DMS114 treated with DMSO at 0.1 percent for 48 hours (cell line): ENCODE results near the gene C6orf89.

Experiments used
- DNase-seq: peaks from one replicate; lab custom pipeline; 2025; ENCODE audit not compliant: unreplicated experiment; lab: John Stamatoyannopoulos, UW

Gene C6orf89, protein sequence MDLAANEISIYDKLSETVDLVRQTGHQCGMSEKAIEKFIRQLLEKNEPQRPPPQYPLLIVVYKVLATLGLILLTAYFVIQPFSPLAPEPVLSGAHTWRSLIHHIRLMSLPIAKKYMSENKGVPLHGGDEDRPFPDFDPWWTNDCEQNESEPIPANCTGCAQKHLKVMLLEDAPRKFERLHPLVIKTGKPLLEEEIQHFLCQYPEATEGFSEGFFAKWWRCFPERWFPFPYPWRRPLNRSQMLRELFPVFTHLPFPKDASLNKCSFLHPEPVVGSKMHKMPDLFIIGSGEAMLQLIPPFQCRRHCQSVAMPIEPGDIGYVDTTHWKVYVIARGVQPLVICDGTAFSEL

DNA sequence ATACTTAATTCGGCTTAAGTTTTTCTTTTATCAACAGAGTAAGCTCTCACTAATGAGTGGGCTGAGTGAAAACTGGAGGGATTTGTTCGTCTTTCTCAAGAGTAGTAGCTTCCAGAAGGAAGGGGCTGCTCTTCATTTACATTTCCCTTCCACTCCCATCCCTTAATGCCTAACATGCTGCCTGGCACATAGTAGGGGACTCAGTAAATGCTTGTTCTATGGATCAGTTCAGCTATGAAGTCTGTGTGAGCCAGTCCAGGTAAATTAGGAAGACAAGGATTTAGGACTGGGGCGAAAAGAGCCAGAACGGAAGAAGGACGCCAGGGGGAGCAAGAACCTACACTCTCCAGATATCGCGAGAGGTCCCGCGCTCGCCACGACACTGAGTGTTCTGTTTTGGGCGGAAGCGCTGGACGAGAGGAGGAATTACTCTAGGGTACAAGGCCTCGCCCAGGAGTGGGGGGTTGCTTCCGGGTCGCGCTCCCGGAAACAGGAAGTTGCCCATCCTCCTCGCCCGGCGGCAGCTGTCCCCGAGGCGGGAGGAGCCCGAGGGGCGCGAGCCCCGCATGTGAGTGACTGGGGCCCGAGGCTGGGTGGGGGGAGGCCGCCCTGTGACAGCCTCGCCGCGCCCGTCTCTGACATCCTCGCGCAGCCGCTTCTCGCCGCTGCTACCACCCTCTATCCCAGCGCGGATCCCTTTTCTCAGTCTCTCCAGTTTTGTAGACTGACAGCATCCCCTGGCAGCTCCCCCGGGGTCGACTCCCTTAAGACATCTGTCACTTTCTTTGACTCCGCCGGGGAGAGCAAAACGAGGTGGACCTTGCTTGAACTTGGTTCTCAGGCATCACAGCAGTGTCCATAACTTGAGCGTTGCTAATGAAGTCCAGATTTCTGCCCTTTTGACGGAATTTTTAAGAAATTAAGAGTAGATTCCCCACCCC lies at the start of gene C6orf89:
Gene C6orf89, plus strand, starts transcription at position 492 of the 941 bp plus-strand sequence. CDS start 13,493 bp downstream, outside the sequence.
- DNase-seq: peak; percentile 95

DNA sequence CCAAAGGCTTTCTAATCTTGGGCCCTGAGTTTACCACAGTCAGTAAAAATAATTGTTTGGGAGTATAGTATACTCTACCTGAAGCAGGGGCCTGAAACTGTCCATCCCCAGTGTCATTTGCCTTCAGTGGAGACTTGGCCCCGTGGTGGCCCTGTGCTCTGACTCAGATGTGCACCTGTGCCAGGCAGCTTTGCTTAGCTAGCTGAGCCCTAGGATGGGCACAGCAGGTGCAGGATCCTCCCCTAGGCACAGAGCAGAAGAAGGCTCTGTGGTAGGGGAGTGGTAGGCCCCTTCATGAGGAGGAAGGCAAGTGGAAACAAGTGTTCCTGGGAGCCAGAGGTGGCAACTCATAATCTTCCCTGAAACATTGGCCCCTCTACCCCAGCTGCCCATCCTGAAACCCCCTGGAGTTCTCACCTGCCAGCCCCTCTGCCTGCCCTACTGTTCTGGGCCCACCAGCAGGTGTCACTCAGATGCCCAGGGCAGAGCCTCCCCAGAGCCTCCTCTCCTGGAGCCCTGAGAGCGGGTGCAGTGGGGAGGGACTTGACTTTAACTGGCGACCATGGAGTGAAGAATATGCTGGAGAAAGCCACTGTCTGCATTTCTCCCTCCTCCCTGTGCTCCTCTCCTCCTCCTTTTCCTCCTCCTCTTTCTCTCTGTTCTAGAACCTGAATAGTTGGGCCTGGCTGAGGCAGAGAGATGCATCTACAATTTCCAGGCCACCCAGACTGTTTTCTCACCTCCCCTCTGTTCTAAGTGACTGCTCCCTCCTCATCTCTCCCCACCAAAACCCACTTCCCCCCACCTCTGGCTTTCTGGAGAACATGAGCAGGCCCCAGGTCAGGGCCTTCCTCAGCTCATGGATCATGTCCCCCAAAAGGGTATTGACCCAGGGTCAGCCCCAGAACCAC lies 49.4 kb upstream of the C6orf89 start:
- DNase-seq: no peak

DNA sequence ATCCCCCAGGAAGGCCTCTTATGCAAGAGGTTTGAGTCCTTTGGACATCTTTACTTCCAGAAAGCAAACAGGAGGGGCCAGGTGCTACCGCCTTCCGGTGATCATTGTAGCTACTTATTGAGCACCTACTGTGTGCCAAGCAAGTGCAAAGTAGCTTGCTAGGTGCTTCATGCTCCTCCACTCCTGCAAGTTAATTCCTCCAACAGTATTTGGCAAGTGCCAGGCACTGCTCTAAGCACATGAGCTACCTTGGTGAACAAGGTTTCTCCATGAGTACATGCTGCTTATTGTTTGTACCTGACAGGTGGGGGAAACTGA lies 48.8 kb upstream of the C6orf89 start:
- DNase-seq: no peak

DNA sequence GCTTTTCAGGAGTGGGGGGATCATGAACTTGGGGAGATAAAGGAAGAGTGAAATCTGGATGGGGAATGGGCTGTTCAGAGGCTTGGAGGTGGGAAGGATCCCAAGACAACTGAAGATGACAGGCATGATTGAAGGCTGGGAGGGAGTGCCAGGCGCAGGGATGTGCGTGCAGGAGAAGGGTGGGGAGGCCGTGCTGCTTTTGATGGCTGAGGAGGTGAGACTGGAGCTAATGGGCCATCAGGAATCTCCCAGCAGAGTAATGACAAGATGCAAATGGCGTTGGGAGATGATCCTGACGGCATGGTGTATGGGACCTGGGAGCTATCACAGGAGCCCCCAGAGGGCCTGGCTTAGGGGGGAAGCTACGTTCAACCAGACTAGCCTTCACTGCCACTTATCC lies 48.1 kb upstream of the C6orf89 start:
- DNase-seq: no peak

DNA sequence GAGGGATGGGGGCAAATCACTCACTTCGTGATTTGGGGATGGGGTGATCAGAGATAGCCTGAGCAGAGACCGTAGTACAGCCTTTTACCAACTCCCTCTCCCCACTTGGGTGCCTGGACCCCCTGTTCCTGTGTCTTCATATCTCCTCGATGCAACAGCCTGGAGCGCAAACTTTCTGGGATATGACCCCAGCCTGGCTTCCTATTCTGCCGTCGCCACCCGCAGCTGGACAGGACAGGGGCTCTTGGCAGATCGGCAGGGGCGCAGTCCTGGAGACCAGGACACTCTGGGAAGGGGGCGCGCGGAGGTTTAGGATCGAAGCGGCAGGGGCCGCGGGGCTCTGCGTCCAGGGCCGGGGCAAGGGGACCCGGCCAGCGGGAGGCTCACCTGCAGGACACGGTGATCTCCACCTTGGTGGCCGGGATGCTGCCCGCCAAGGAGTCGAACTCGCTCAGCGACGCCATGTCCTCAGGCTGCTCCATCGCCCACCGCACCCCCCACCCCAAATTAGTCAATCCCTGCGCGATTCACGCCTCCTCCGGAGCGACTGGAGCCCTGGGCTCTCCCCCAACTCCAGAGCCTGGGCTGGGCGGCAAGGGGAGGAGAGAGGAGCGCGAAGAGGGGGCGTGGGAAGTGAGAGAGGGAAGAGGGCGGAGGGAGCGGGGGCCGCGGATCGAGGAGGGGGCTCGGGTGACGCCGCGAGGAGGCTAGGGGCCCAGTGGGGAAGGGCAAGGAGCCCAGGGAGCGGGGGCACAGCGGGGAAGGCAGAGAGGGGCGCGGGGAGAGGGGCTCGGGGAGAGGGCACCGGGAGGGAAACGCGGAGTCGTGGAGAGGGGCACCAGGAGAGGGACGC lies 46.6 kb upstream of the C6orf89 start, which contains the start of gene CPNE5:
Gene CPNE5, minus strand, starts transcription at position 549 of the 853 bp plus-strand sequence. Its CDS starts 67 bp downstream, at position 482.
- DNase-seq: no peak

DNA sequence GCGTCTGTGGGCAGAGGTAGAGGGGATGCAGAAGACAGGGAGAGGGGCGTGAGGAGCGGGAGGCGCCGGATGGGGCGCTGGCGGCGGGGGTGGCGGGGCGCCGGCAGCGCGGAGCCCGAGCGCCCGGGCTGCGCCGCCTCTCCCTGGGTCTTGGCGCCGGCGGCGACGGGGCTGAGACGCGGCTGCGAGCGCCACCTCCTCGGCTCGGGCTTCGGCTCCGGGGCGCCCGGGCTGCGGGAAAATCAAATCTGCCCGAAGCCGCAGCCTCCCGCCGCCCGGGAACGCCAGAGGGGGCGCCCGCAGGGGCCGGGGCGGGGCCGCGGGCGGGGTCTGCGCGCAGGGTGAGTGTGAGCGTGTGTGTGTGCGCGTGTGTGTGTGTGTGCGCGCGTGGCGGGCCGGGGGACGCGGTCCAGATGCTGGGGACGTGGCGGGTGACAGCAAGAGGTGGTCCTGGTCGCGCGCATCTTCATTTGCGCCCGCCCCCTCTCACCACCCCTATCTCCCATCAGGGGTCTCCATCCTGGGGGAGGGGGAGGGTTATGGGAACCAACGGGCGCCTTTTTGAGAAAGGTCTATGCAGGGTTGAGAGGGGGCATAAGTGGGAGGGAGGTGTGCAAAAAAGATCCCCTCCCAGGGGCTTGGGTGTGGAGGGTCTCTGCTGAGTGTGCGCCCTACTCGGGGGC lies 45.9 kb upstream of the C6orf89 start:
- no peak for DNase-seq

DNA sequence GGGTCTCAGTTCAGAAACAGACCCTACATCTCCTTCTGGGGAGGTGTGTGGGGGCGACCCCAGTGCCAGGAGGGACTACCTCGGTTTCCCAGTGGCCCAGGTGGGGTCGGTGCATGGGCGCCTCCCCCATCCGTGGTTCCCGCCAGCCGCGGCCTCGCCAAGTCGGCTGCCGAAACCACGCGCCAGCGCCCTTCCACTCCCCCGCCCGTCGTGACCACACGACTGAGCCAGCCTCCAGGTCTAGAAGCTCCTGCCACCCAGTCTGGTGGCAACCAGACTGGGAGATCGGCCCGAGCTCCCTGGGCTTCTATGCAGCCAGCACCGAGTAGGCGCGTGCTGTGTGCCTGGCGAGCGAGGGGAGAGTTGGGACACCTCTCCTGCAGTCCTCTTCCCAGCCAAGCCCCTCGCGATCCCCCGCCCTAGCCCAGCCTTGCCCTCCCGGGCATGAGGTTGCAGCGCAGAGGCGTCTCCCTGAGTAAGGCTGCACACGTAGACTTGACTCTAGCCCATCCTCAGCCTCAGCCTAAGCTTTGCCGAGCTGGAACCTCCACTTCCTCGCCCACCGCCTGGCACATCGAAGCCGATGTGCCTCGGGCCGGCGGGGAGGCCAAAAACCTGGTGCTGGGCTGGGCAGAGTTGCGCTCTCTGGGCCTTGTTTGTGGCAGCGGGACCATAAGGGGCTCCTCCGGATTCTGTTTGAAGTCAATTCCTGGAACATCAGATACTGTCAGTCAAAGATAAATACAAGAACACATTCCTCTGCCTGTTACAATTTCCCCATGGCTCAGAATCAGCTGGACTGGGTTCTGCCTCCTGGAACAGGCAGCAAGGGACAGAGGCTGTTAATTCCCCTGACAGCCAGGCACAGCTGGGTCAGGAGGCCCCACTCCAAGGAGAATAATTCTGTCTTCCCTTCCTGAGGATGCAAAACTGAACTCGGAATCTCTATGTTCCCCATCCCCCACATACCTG lies 45.0 kb upstream of the C6orf89 start:
- DNase-seq: no peak

DNA sequence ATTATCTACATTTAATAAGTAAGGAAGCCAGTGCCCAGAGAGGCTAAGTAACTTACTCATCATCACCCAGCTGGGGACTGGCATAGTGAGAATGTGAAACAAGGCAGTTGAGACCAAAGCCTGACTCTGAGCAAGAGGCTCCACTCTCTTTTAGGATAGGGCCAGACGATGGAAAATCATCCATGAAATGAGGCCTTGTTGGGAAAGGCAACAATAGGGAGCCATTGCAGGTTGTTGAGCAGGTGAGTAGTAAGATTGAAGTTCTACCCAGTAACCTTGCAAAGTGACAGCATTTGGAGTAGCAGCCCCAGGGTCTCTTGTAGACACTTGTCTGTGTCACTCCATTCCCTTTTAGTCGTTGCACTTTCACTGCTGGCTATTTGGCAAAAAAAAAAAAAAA lies 44.0 kb upstream of the C6orf89 start:
- no peak for DNase-seq

DNA sequence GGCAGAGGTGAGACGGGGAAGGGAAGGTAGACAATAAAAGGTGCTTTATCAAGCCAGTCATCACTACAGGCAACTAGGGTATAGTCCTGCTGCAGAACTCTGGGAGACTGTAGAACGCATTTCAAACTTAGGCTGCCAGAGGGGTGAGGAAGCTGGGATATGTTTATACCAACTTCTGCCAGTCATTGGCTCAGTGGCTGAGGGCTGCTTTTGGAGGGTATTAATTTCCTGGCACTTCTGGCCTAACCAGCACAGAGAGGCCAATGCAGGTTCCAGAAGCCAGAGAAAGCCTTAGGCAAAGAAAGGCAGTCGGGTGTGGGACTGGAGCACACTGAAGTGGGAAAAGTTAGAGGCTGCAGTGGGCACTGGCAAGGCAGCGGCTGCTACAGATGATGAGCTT lies 42.6 kb upstream of the C6orf89 start:
- DNase-seq: no peak

DNA sequence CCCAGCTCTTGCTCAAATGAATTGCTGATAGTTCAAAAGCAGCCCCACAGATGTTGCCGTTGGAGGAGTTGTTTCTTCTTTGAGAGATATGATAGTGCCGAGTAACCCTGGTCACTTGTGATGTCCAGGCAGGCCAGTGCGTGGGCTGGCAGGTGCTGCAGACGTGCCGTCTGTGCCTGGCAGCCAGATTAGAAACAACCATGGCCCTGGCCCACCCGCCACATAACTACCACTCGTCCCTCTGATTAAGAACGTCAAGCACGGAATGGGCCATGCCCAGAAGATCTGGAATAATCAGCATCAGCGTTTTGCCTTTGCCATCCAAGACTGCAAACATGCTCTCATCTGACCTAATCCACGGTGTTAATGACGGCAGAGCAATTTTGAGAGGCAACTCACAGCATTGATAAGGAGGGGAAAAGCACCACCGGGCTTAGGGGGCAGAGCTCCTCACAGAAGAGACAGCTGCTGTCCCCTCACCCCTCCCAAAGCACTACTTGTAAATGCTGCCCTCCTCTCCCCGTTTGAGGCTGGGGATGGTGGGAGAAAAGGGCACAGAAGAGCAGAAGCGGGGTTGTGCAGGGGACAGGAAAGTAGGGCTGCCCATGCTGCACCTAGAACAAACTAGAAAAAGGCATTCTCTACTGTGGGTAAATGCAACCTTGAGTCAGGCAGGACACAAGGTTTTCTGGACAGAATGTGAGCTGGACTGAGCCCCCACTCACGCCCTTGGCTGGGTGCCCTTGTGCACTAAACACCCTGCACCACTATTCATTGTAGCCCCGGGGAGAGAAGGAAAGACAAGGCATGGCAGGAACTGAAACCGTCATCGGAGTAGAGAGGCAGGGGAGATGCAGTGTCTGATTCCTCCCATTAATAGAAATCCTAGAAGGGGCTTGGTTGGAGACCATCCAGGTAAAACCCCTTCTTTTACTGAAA lies 41.3 kb upstream of the C6orf89 start:
- DNase-seq: no peak

DNA sequence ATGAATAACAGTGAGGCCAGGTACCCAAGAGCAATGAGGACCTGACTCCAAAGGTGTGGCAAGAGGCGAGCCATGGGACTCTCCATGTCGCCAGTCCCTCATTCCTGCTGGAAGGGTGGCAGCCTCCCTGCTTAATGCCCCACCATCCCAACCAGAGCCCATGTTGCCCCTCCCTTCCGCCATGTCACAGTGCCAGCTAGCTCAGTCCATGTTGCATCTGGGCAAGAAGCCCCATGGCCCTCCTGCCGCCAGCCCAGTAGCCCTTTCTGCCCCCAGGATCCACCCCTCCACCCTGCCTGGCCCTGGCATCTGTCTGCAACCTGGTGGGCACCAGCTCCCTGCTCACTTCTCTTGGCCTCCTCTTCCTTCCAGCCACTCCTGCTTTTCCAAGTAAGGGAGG lies 40.5 kb upstream of the C6orf89 start:
- no peak for DNase-seq

DNA sequence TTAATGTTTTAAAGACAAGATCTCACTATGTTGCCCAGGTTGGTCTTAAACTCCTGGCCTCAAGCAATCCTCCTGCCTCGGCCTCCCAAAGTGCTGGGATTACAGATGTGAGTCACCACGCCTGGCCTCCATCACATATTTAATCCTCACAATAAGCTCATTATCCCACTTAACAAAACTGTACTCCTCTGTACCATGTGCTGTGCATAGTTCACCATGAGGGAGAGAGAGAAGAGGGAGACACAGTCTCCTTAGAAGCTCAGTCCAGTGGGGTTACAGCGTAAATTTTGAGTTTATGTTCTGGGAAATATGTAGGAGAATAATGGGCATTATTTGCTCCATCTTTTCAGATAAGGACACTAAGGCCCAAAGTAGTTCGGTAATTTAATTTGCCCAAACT lies 38.6 kb upstream of the C6orf89 start:
- no peak for DNase-seq

DNA sequence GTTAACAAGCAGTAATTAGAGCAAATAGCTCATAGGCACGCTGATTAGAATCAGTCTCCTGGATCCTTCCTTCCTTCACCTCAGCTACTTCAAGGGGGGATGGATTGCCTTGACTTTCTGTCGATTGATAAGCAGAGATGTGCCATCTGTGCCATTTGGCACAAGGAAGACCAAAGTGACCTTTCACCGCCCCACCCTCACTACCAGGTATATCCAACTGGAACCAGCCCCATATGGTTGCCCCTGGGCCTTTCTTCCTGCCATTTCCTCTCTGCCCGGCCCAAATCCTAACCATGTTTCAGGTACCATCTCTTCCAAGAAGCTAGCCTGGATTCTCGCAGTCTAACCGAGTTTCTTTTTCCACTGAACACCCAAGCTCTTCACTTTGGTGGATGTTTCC lies 37.8 kb upstream of the C6orf89 start:
- DNase-seq: no peak

DNA sequence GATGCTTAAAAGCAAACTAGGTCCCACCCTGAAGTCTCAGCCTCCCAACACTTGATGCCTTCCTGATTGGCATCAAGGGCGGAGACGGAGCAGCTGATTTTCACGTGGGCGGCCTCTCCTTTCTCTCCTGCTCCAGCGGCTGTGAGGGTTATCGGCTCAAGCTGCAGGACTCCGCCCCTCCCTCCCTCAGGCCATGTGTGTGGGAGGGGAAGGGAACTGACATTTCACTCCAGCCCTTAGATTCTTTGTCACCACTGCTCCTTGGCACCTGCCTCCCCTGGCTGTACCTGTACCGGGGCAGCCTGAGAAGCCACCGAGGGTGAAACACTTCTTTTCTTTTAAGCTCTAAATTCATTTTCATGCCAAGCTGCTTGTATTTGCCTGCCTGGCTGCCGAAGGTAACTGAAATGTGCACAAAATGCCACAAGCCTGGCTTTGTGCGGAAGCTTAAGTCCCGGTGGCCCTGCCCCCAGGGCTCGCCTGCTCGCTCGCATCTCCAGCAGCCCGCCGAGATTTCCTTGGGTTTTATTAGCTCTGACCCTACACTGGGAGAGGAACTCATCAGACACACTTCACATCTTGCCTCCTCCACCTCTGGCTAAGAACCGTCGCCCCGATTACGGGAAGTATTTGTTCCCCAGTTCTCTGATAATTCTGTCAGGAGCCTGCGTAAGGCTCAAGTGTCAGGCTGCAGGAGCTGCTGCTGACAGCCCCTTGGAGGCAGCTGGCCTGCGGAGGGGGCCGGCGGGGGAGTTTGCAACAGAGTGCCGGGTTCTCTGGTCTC lies 36.9 kb upstream of the C6orf89 start:
- DNase-seq: no peak

DNA sequence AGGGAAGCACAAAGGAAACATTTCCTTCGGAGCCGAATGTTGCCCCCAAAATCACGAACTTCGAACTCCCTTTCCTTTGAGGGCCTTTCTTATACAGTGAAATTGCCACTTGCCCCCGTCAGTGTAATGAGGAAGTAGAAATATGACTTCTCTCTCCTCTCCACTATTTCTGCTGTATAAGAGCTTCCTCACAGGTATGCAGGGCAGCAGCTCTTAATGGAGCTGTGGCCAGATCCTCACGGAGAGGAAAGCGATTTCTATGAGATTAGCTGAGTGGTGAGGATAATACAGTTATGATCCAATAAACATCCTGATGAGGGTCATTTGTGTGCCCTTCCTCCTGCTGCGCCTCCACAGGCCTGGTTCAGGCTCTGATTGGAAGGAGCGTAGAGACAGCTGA lies 35.7 kb upstream of the C6orf89 start:
- DNase-seq: no peak

DNA sequence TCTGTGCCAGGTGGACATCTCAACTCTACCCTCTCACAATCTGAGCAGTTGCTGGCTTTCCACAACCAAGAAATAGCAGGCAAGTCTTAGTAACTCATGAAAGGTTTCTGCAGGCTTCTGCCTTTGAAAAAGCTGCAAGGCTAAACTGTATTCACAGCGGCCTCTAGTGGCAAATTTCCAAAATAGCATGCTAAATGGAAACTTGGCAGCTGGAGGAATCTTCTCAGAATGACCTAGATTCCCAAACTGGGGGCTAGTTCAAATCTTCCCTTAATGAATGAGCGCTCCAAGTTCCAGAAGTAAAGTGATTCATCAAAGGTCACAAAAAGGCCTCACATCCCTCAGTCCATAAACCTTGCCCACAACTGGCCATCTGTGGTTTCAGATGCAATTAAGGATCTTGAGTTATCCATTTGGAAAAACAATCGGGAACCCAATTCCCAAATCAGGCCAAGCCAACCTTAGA lies 34.6 kb upstream of the C6orf89 start:
- DNase-seq: peak; percentile 34
